ENCODE results near the gene MYLK3.
"Not testable (repeated sequence)": the region's sequence is repeated elsewhere in the genome, so short reads cannot be mapped to it uniquely, and the experiment has no call there.

Gene MYLK3

DNA sequence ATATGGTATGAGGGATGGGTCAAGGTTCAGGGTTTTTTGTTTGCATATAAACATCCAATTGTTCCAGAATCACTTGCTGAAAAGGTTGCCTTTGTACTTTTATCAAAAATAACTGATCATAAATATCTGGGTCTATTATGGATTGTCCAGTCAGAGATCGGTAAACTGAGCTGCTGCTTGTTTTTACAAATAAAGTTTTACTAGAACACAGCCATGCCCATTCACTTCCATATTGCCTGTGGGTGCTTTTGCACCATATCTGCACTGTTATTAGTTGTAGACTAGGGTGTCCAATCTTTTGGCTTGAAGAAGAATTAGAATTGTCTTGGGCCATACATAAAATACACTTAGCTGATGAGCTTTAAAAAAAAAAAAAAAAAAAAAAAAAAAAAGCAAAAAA, 70.2 kb downstream of the MYLK3 start:
- Histone ChIP-seq H3K4me1 (ENCODE audit: control insufficient read depth in 1 of 2, insufficient read depth in 2 of 2, low read length in 2 of 2) (peaks cover 5 to 22% of the 10 kb centered on the region in 2 donors), H3K36me3 (ENCODE audit: control insufficient read depth in 1 of 2, insufficient read depth in 2 of 2, low read length in 2 of 2) (peaks cover 6 to 47% of the 10 kb centered on the region in 2 donors)
- not testable (repeated sequence) for H3K4me3 ChIP-seq (ENCODE audit: low read depth in 1 of 2, low read length in 2 of 2); H3K9me3 ChIP-seq (ENCODE audit: control insufficient read depth in 1 of 2, low read length in 2 of 2); H3K27ac ChIP-seq (ENCODE audit: low read depth, low read length); H3K9ac ChIP-seq (ENCODE audit: low read depth in 1 of 2, low read length in 2 of 2); H3K27me3 ChIP-seq (ENCODE audit: control insufficient read depth in 1 of 2, insufficient read depth in 2 of 2, low read length in 2 of 2)

DNA sequence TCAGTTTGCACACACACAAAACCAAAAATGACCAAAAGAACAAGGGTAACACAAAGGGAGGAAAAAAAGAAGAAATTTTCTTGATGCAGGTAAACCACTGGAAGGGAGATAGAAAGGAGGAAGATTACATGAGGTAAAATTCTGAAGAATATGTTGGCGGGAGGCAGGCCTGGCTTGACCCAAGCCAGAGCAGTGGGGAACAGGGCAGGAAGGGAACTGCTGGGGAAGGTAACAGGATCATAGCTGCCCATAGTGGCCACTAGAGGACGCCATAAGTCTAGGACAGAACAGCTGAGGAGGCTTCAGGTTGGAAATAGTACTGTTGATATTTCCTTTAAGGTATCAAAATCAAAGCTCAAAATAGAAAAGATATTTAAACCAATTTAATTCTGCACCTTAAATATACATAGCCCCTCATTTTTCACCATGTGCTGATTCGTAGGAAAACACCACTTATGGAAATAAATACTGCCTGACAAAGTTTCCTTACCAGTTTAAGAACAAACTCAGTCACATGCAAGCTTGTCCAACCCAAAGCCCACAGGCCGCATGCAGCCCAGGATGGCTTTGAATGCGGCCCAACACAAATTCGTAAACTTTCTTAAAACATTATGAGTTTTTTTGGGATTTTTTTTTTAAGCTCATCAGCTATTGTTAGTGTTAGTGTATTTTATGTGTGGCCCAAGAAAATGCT, 74.7 kb downstream of the MYLK3 start:
- H3K27ac ChIP-seq (ENCODE audit: low read depth, low read length), result no peak overlapping the region
- H3K27me3 ChIP-seq (ENCODE audit: control insufficient read depth in 1 of 2, insufficient read depth in 2 of 2, low read length in 2 of 2), result no peaks in the 10 kb centered on the region
- peaks cover 21 to 58% of the 10 kb centered on the region in 2 donors for H3K36me3 ChIP-seq (ENCODE audit: control insufficient read depth in 1 of 2, insufficient read depth in 2 of 2, low read length in 2 of 2)
- no peaks in the 10 kb centered on the region for H3K9me3 ChIP-seq (ENCODE audit: control insufficient read depth in 1 of 2, low read length in 2 of 2)
- H3K4me1 ChIP-seq (ENCODE audit: control insufficient read depth in 1 of 2, insufficient read depth in 2 of 2, low read length in 2 of 2), result no peaks in the 10 kb centered on the region
- no peak overlapping the region for H3K9ac ChIP-seq (ENCODE audit: low read depth in 1 of 2, low read length in 2 of 2)
- no peak overlapping the region for H3K4me3 ChIP-seq (ENCODE audit: low read depth in 1 of 2, low read length in 2 of 2)

DNA sequence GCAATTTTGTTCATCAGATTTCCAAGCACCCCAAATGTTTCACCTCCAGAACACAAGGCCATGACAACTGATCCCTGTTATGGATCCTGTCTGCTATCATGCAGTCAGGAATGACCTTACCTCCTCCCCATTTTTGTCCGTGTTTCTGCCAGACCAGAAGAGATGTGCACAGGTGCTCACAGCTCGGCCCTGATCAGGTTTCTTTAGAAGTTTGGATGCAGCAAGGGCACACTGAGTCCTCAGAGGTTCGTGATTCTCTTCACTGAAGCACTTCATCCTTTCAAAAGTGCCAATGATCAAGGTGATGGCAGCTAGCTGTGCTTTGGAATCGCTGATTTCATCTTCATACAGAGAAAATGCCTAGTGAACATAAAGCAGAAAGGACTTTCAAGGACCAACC, 86.0 kb downstream of the MYLK3 start:
- H3K27me3 ChIP-seq (ENCODE audit: control insufficient read depth in 1 of 2, insufficient read depth in 2 of 2, low read length in 2 of 2), result no peaks in the 10 kb centered on the region
- no peaks in the 10 kb centered on the region for H3K4me1 ChIP-seq (ENCODE audit: control insufficient read depth in 1 of 2, insufficient read depth in 2 of 2, low read length in 2 of 2)
- H3K4me3 ChIP-seq (ENCODE audit: low read depth in 1 of 2, low read length in 2 of 2), result no peak overlapping the region
- H3K9me3 ChIP-seq (ENCODE audit: control insufficient read depth in 1 of 2, low read length in 2 of 2), result no peaks in the 10 kb centered on the region
- no peak overlapping the region for H3K9ac ChIP-seq (ENCODE audit: low read depth in 1 of 2, low read length in 2 of 2)
- no peak overlapping the region for H3K27ac ChIP-seq (ENCODE audit: low read depth, low read length)
- peaks cover 30 to 72% of the 10 kb centered on the region in 2 donors for H3K36me3 ChIP-seq (ENCODE audit: control insufficient read depth in 1 of 2, insufficient read depth in 2 of 2, low read length in 2 of 2)

DNA sequence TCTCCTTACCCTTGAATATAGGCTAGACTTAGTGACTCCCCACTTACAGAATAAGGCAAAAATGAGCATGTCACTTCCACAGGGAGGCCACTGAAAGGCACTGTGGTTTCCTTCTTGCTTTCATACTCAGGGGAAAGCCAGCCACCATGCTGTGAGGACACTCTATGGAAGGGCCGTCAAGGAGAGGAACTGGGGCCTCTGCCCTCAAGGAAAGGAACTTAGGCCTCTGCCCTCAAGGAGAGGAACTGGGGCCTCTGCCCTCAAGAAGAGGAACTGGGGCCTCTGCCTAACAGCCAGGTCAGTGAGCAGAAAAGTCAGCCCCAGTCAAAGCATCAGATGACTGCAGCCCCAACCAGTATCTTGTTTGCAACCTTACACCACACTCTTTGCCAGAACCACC, 89.2 kb downstream of the MYLK3 start:
- Histone ChIP-seq H3K27ac (ENCODE audit: low read depth, low read length) (no peak overlapping the region), H3K36me3 (ENCODE audit: control insufficient read depth in 1 of 2, insufficient read depth in 2 of 2, low read length in 2 of 2) (peaks cover 26 to 47% of the 10 kb centered on the region in 2 donors), H3K9ac (ENCODE audit: low read depth in 1 of 2, low read length in 2 of 2) (no peak overlapping the region), H3K4me1 (ENCODE audit: control insufficient read depth in 1 of 2, insufficient read depth in 2 of 2, low read length in 2 of 2) (no peaks in the 10 kb centered on the region), H3K4me3 (ENCODE audit: low read depth in 1 of 2, low read length in 2 of 2) (no peak overlapping the region), H3K9me3 (ENCODE audit: control insufficient read depth in 1 of 2, low read length in 2 of 2) (no peaks in the 10 kb centered on the region), H3K27me3 (ENCODE audit: control insufficient read depth in 1 of 2, insufficient read depth in 2 of 2, low read length in 2 of 2) (no peaks in the 10 kb centered on the region)
